NCI-H460 (cell line): ENCODE results near the gene VIM. TPM values are rescaled to one million over a fixed set of nuclear protein-coding genes. Genes with fewer than 3 reads are reported as not detected.

Experiments
- DNase-seq: peaks from one replicate; pipeline ENCODE4 v3.0.0-alpha.2; 2016; ENCODE audit warnings: low read depth; ENCODE audit errors: extremely low read depth
- total RNA-seq: library from RNA; depleted of rRNA; stranded (reverse); fragments of >200 nt; shearing (Covaris generic); gene quantifications from 2 replicates; pipeline ENCODE4 v1.2.3, GENCODE V29; 2014

Gene VIM
- total RNA-seq, 1 experiment from 2014 or later = 1,621 TPM

GRCh38 chr10:17209302-17209701 lies 18.7 kb upstream of the VIM start:
- DNase-seq = no peak

- no peak for DNase-seq
Measured at GRCh38 chr10:17209881-17210280, 18.2 kb upstream of the VIM start.

- DNase-seq = no peak
Measured at GRCh38 chr10:17210361-17210760, 17.7 kb upstream of the VIM start.

- no peak for DNase-seq
Measured at GRCh38 chr10:17212802-17213221, 15.2 kb upstream of the VIM start.

- no peak for DNase-seq
Measured at GRCh38 chr10:17213646-17214349, 14.2 kb upstream of the VIM start.

GRCh38 chr10:17214526-17214925 lies 13.5 kb upstream of the VIM start:
- DNase-seq = no peak

GRCh38 chr10:17214971-17215781 lies 12.9 kb upstream of the VIM start:
- no peak for DNase-seq

- DNase-seq = no peak
Measured at GRCh38 chr10:17215782-17216122, 12.3 kb upstream of the VIM start.

- DNase-seq = peak; percentile 55
Measured at GRCh38 chr10:17216217-17216900, 11.7 kb upstream of the VIM start.

- no peak for DNase-seq
Measured at GRCh38 chr10:17216901-17217395, 11.1 kb upstream of the VIM start.

- no peak for DNase-seq
Measured at GRCh38 chr10:17217631-17218232, 10.3 kb upstream of the VIM start.

- DNase-seq = no peak
Measured at GRCh38 chr10:17219024-17219423, 9.0 kb upstream of the VIM start.

- DNase-seq = no peak
Measured at GRCh38 chr10:17220652-17221100, 7.4 kb upstream of the VIM start.

GRCh38 chr10:17222329-17222728 lies 5.7 kb upstream of the VIM start:
- DNase-seq = no peak

- DNase-seq = no peak
Measured at GRCh38 chr10:17225808-17226207, 2.2 kb upstream of the VIM start.

GRCh38 chr10:17226891-17227303 lies 1.1 kb upstream of the VIM start:
- no peak for DNase-seq

GRCh38 chr10:17227367-17228090 lies 512 bp upstream of the VIM start:
- no peak for DNase-seq

GRCh38 chr10:17229016-17229716 lies 1.1 kb downstream of the VIM start:
- DNase-seq = peak; percentile 87

- no peak for DNase-seq
Measured at GRCh38 chr10:17229717-17229966, 1.6 kb downstream of the VIM start.
